Dedifferentiated amniotic fluid mesenchymal stem cell (primary cell): ENCODE measurements around the gene STARD4.

Experiments used
- DNase-seq: peaks from one replicate; pipeline ENCODE4 v3.0.0-alpha.2; 2016; ENCODE audit errors: extremely low spot score

The STARD4 gene

GRCh38 chr5:111512375-111513130, at the start of gene STARD4:
TSS of gene STARD4 (minus strand) at chr5:111512535. CDS start at chr5:111507433, 5,102 bp downstream.
- DNase-seq, result peak; percentile 95

- no peak for DNase-seq
These were observed 47.3 kb upstream of the STARD4 start for GRCh38 chr5:111559680-111560079.

- DNase-seq, result no peak
These were observed 45.4 kb upstream of the STARD4 start for GRCh38 chr5:111557686-111558085.

- DNase-seq, result no peak
These were observed 44.8 kb upstream of the STARD4 start for GRCh38 chr5:111557111-111557510.

- DNase-seq, result no peak
These were observed 44.2 kb upstream of the STARD4 start for GRCh38 chr5:111556501-111556900.

- no peak for DNase-seq
These were observed 43.4 kb upstream of the STARD4 start for GRCh38 chr5:111555760-111556159.

GRCh38 chr5:111553868-111554267, 41.5 kb upstream of the STARD4 start:
- DNase-seq, result no peak

- no peak for DNase-seq
These were observed 40.6 kb upstream of the STARD4 start for GRCh38 chr5:111552896-111553295.

GRCh38 chr5:111552492-111552891, 40.2 kb upstream of the STARD4 start:
- no peak for DNase-seq

- DNase-seq, result no peak
These were observed 39.4 kb upstream of the STARD4 start for GRCh38 chr5:111551569-111552275.

GRCh38 chr5:111551161-111551560, 38.8 kb upstream of the STARD4 start:
- no peak for DNase-seq

GRCh38 chr5:111550282-111551020, 38.1 kb upstream of the STARD4 start:
- DNase-seq, result peak; percentile 98

GRCh38 chr5:111548992-111549649, 36.8 kb upstream of the STARD4 start:
- no peak for DNase-seq

- DNase-seq, result no peak
These were observed 36.1 kb upstream of the STARD4 start for GRCh38 chr5:111548348-111548950.

- DNase-seq, result no peak
These were observed 32.7 kb upstream of the STARD4 start for GRCh38 chr5:111545031-111545430.

- peak; percentile 68 for DNase-seq
These were observed 25.0 kb upstream of the STARD4 start for GRCh38 chr5:111537141-111538024.

- no peak for DNase-seq
These were observed 23.7 kb upstream of the STARD4 start for GRCh38 chr5:111535879-111536549.

- DNase-seq, result no peak
These were observed 20.7 kb upstream of the STARD4 start for GRCh38 chr5:111532886-111533582.

- DNase-seq, result no peak
These were observed 18.0 kb upstream of the STARD4 start for GRCh38 chr5:111530298-111530740.
